ENCODE results near the gene RNF112. TPM values are rescaled to one million over a fixed set of nuclear protein-coding genes. Genes with fewer than 3 reads are reported as not detected.

The RNF112 gene
- total and polyA plus RNA-seq, 2 of the 13 experiments (the other 11 are each of a cell fraction or from before 2014, with no cell fraction given), result 0.05 TPM; not detected in 1

- Histone ChIP-seq H3K27ac (ENCODE audit: extremely low read length, insufficient read depth, low read length) (no peak overlapping the region), H3K9me3 (ENCODE audit: low read length) (no peaks in the 10 kb centered on the region), H3K4me3 (replicated peaks in 1 of 3; ENCODE audit: insufficient read depth in 1 of 3, low read depth in 2 of 3, low read length in 3 of 3) (no peak overlapping the region), H3K9ac (ENCODE audit: insufficient read depth, low read depth, low read length) (no peak overlapping the region), H3K79me2 (ENCODE audit: insufficient read depth, low read length) (no peaks in the 10 kb centered on the region), H3K4me2 (ENCODE audit: low read depth, low read length) (no peak overlapping the region), H3K27me3 (ENCODE audit: control insufficient read depth in 1 of 2, insufficient read depth in 2 of 2, low read length in 2 of 2) (peaks cover 0 to 20% of the 10 kb centered on the region in 2 experiments; a peak in 2 of 5 replicates), H3K36me3 (replicated peaks in 1 of 2; ENCODE audit: control insufficient read depth in 1 of 2, insufficient read depth in 2 of 2, low read length in 2 of 2) (no peaks in the 10 kb centered on the region), H3K4me1 (ENCODE audit: insufficient read depth, low read length) (peaks cover 17% of the 10 kb centered on the region), H2AFZ (ENCODE audit: low read length) (no peak overlapping the region), H4K20me1 (ENCODE audit: insufficient read depth, low read length) (no peaks in the 10 kb centered on the region)
- WGBS (ENCODE audit: low lambda C conversion rate), result 43% methylated on average over 7 of the region's 7 CpGs
- no TSS peak for BruUV-seq (replicated peaks)
- in situ Hi-C loops (cut with HindIII; ENCODE audit: extremely low pct_ligation_motif_present, low pct_unique_long_range_greater_than_20kb), result no loop called here
- intact Hi-C loops (cut with micrococcal nuclease; ENCODE audit: unreplicated experiment), result no loop called here
- DNase-seq (ENCODE audit: low spot score) (no peak), FAIRE-seq (no peak), ATAC-seq (no peak)
- ChIA-PET POLR2A (no interaction called here), CTCF (ENCODE audit: low intra/inter-chr PET ratio, low total read pairs) (no interaction called here)
- TF ChIP-seq ZFP41 (CRISPR knock-in tag; IDR thresholded peaks at IDR 0.05; ENCODE audit: borderline replicate concordance) (no peak), RFX3 (CRISPR knock-in tag; IDR thresholded peaks at IDR 0.05) (no peak), YY1 (IDR thresholded peaks at IDR 0.05; ENCODE audit: insufficient read depth, insufficient replicate concordance, low read depth, low read length) (no peak), TBP (CRISPR knock-in tag; IDR thresholded peaks at IDR 0.05) (no peak), FOXO1 (CRISPR knock-in tag; IDR thresholded peaks at IDR 0.05) (no peak), IKZF1 (IDR thresholded peaks at IDR 0.05) (no peak), PAXIP1 (CRISPR knock-in tag; conservative IDR thresholded peaks at IDR 0.05) (no peak), ZNF557 (CRISPR knock-in tag; IDR thresholded peaks at IDR 0.05) (no peak), KMT2B (CRISPR knock-in tag; IDR thresholded peaks at IDR 0.05) (no peak), SRSF9 (IDR thresholded peaks at IDR 0.05; ENCODE audit: borderline replicate concordance, insufficient read depth, low read depth, low read length, poor library complexity, severe bottlenecking) (no peak)
Observed at GRCh38 chr17:19391432-19391831, 19.6 kb upstream of the RNF112 start.

All from HepG2 (cell line).